PC-9 (cell line): Measurements from ENCODE around the gene PDE7B. TPM values are rescaled to one million over a fixed set of nuclear protein-coding genes. Genes with fewer than 3 reads are reported as not detected.
A peak's percentile ranks its signal among the peaks of the same experiment; 100 is the strongest.

Experiments used
- BruUV-seq: library from RNA; stranded (reverse); fragments of 400-500 nt; replicated peaks from 2 replicates; lab custom pipeline; 2021; lab: Mats Ljungman, UMichigan
- CTCF ChIA-PET: fragments of 300-600 bp; sonication (Branson Sonifier 250); formaldehyde crosslinking; loops from one replicate; lab custom pipeline; 2022; ENCODE audit warnings: antibody characterized with exemption; lab: Charles Lee
- POLR2A ChIA-PET: fragments of 300-600 bp; sonication (Branson Sonifier 250); formaldehyde crosslinking; loops from one replicate; lab custom pipeline; 2022; ENCODE audit warnings: antibody characterized with exemption; ENCODE audit not compliant: unreplicated experiment; lab: Charles Lee
- DNase-seq, 2 experiments: peaks; one replicate each; pipeline versions ENCODE4 v3.0.0 to v3.0.0-alpha.2; 2015 to 2022; ENCODE audit warnings: mixed read lengths in 1 of 2
- H2AFZ ChIP-seq: fragments of 200-600 bp; sonication (generic); 2 replicates; pipeline ENCODE4 v1.8.1; 2017; ENCODE audit warnings: antibody characterized with exemption
- H3F3A ChIP-seq: fragments of 200-600 bp; sonication (generic); 2 replicates; pipeline ENCODE4 v1.8.1; 2017; ENCODE audit warnings: antibody characterized with exemption, mild to moderate bottlenecking, low read depth; ENCODE audit not compliant: insufficient read depth
- H3K27ac ChIP-seq: fragments of 200-600 bp; sonication (generic); 2 replicates; pipeline ENCODE4 v1.6.1; 2016; ENCODE audit warnings: mixed run types
- H3K27me3 ChIP-seq: fragments of 200-600 bp; sonication (generic); 2 replicates; pipeline ENCODE4 v1.6.1; 2016; ENCODE audit warnings: low read depth, mixed run types; ENCODE audit not compliant: insufficient read depth
- H3K36me3 ChIP-seq: fragments of 200-600 bp; sonication (generic); 2 replicates; pipeline ENCODE4 v1.6.1; 2016; ENCODE audit warnings: low read depth, mixed run types
- H3K4me1 ChIP-seq: fragments of 200-600 bp; sonication (generic); replicated peaks from 2 replicates; pipeline ENCODE4 v1.6.1; 2016; ENCODE audit warnings: mixed run types; ENCODE audit not compliant: insufficient read depth
- H3K4me2 ChIP-seq: fragments of 200-600 bp; sonication (generic); 2 replicates; pipeline ENCODE4 v1.6.1; 2017; ENCODE audit warnings: mixed run types
- H3K4me3 ChIP-seq: fragments of 200-600 bp; sonication (generic); 2 replicates; pipeline ENCODE4 v1.6.1; 2016; ENCODE audit warnings: mixed run types
- H3K79me2 ChIP-seq: fragments of 200-600 bp; sonication (generic); 2 replicates; pipeline ENCODE4 v1.6.1; 2017; ENCODE audit warnings: low read depth, mixed run types
- H3K9me2 ChIP-seq: fragments of 200-600 bp; sonication (generic); 2 replicates; pipeline ENCODE4 v1.8.1; 2017; ENCODE audit warnings: mild to moderate bottlenecking; ENCODE audit not compliant: insufficient read depth
- H3K9me3 ChIP-seq: fragments of 200-600 bp; sonication (generic); 2 replicates; pipeline ENCODE4 v1.8.1; 2016; ENCODE audit warnings: low read depth; ENCODE audit not compliant: insufficient read depth
- H4K20me1 ChIP-seq: fragments of 200-600 bp; sonication (generic); 2 replicates; pipeline ENCODE4 v1.8.1; 2017; ENCODE audit not compliant: insufficient read depth
- CTCF ChIP-seq: fragments of 200-600 bp; sonication (generic); conservative IDR thresholded peaks from 2 replicates; pipeline ENCODE4 v1.6.1; 2017; ENCODE audit warnings: mixed run types, antibody characterized with exemption, mild to moderate bottlenecking, moderate library complexity
- EZH2 ChIP-seq: fragments of 200-600 bp; sonication (generic); IDR thresholded peaks from 2 replicates; pipeline ENCODE4 v1.8.0; 2017; ENCODE audit warnings: antibody characterized with exemption, low read depth
- intact Hi-C: fragments of 100-400 bp; cut with micrococcal nuclease; formaldehyde crosslinking; loops from one replicate; pipeline ENCODE4 v1.10.0; 2022; ENCODE audit not compliant: unreplicated experiment
- total RNA-seq: library from RNA; stranded (reverse); gene quantifications from 2 replicates; pipeline ENCODE4 v1.2.3, GENCODE V29; 2021

Gene PDE7B
- total RNA-seq, 1 experiment from 2014 or later, result 0.31 TPM

- intact Hi-C loops, result no loop called here
- no peak overlapping the region for H3K4me3 ChIP-seq
- H3K9me2 ChIP-seq, result no peaks in the 10 kb centered on the region
- H3K36me3 ChIP-seq, result no peaks in the 10 kb centered on the region
- H3F3A ChIP-seq, result no peaks in the 10 kb centered on the region
- H3K27ac ChIP-seq, result no peak overlapping the region
- POLR2A ChIA-PET, result no interaction called here
- TF ChIP-seq EZH2 (no peak), CTCF (no peak)
- no peaks in the 10 kb centered on the region for H4K20me1 ChIP-seq
- no TSS peak for BruUV-seq
- no peaks in the 10 kb centered on the region for H3K9me3 ChIP-seq
- H3K4me1 ChIP-seq, result peaks cover 14% of the 10 kb centered on the region
- H3K27me3 ChIP-seq, result no peaks in the 10 kb centered on the region
- H3K4me2 ChIP-seq, result no peak overlapping the region
- H3K79me2 ChIP-seq, result no peaks in the 10 kb centered on the region
- DNase-seq, result no peak
- H2AFZ ChIP-seq, result no peak overlapping the region
- CTCF ChIA-PET, result no interaction called here
These were observed 147.9 kb downstream of the PDE7B start for GRCh38 chr6:135999393-135999792.

GRCh38 chr6:136007345-136007744, 155.8 kb downstream of the PDE7B start:
- Histone ChIP-seq H3F3A (no peaks in the 10 kb centered on the region), H3K79me2 (no peaks in the 10 kb centered on the region), H3K27ac (no peak overlapping the region), H2AFZ (no peak overlapping the region), H3K4me3 (no peak overlapping the region), H3K4me2 (no peak overlapping the region), H3K9me3 (peaks cover 6% of the 10 kb centered on the region), H3K4me1 (peaks cover 7% of the 10 kb centered on the region), H3K27me3 (no peaks in the 10 kb centered on the region), H4K20me1 (no peaks in the 10 kb centered on the region), H3K9me2 (no peaks in the 10 kb centered on the region), H3K36me3 (no peaks in the 10 kb centered on the region)
- intact Hi-C loops, result no loop called here
- TF ChIP-seq CTCF (no peak), EZH2 (no peak)
- CTCF ChIA-PET, result no interaction called here
- no TSS peak for BruUV-seq
- no peak for DNase-seq
- POLR2A ChIA-PET, result interaction anchor here (0.7 kb wide), 1 partner anchor 473 kb away, joined by 3 read pairs; no protein-coding TSS in a partner anchor

DNA sequence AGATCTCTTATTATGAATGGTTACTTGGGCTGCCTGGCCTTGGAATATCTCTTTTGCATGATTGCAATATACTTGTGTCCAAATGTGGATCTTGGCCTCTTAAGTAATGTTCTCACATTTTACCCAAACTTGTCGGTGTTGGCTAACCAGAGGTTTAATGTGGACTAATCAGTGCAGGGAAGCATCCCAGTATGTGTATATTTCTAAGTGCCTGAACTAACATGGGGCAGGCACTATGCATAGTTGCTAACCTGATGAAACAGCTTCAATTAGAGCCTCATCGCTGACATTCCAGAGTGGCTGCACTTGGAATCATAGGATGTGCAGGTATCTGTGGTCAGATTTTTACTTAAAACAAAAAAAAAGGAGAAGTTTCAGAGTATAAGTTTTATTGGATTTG, 160.0 kb downstream of the PDE7B start:
- Histone ChIP-seq H3K4me3 (no peak overlapping the region), H3K9me2 (no peaks in the 10 kb centered on the region), H3K4me1 (peaks cover 12% of the 10 kb centered on the region), H3K9me3 (peaks cover 3% of the 10 kb centered on the region), H3K27me3 (no peaks in the 10 kb centered on the region), H3K4me2 (no peak overlapping the region), H3K36me3 (no peaks in the 10 kb centered on the region), H3F3A (no peaks in the 10 kb centered on the region), H3K79me2 (no peaks in the 10 kb centered on the region), H4K20me1 (no peaks in the 10 kb centered on the region), H3K27ac (no peak overlapping the region), H2AFZ (0 out of 2 replicates have a peak overlapping the region, but pooled peaks have one; percentile 58)
- CTCF ChIA-PET, result no interaction called here
- intact Hi-C loops, result no loop called here
- BruUV-seq, result no TSS peak
- POLR2A ChIA-PET, result no interaction called here
- DNase-seq, result no peak
- TF ChIP-seq CTCF, result no peak
- no peak for TF ChIP-seq EZH2
